HG03342 (cell line): ENCODE data around the gene SOCS6.
"Not testable (repeated sequence)": the region's sequence is repeated elsewhere in the genome, so short reads cannot be mapped to it uniquely, and the experiment has no call there.

ENCODE experiments used
- ATAC-seq: cut with Tn5 transposase; IDR thresholded peaks from one replicate; pipeline ENCODE4 v1.9.1; 2021; ENCODE audit warnings: mild to moderate bottlenecking, moderate library complexity; ENCODE audit not compliant: unreplicated experiment

SOCS6 gene, protein sequence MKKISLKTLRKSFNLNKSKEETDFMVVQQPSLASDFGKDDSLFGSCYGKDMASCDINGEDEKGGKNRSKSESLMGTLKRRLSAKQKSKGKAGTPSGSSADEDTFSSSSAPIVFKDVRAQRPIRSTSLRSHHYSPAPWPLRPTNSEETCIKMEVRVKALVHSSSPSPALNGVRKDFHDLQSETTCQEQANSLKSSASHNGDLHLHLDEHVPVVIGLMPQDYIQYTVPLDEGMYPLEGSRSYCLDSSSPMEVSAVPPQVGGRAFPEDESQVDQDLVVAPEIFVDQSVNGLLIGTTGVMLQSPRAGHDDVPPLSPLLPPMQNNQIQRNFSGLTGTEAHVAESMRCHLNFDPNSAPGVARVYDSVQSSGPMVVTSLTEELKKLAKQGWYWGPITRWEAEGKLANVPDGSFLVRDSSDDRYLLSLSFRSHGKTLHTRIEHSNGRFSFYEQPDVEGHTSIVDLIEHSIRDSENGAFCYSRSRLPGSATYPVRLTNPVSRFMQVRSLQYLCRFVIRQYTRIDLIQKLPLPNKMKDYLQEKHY

DNA sequence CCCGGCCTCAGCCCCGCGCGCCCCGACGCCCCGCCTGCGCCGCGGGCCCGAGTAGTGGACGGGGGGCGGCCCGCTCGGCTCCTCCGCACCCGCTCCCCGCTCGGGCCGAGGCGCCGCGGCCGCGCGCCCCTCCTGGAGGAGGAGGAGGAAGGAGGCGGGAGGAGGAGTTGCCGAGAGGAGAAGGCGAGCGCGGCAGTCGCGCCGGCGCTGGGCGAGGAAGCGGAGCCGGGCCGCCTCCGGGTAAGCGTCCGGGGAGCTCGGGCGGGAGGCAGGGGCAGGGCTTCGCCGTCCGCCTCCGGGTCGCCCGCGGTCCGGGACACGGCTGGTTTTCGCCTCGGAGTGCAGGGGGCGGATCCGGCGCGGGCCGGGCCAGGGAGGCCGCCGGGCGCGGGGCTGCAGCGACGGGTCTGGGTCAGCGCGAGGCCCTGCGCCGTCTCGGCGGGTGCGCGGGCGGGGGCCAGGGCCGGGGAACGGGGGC is at the start of gene SOCS6:
Gene SOCS6, plus strand, starts transcription at position 195 of the 478 bp plus-strand sequence. CDS start 35,624 bp downstream, outside the sequence.
- ATAC-seq: peak; percentile 65

DNA sequence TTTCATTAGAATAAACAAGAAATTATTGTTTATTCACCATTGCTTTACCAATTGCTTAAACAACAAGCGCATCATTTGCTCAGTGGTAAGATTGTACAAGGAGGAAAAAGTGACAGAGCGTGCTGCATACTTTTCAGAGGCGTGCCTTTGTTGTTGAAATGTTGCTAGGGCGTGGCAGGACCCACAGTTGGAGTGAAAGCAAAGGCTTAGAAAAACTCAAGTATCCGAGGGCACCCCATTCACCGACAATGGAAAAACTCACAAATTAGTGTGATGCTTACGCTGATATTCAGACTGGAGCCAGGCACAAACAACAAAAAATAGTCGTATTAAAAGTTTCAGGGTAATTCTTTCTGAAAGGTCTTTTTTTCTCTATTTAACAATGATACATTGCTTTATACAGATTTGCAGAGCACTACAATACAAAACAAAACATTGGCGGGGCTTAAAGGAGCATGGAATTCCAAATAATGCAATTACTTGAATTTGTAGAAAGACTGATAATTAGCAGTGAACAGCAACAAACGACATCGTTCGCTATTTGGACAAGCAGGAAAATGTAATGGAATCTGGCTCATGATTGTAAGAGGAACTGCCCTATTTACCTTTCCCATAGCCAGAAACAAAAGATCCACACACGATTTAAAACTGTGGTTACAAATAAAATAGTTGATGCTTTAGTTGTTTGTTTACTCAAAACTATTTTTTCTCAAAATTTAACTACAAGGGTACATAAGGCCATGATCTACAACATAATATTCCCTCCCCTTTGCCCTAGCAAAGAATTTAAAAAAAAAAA is 45.5 kb upstream of the SOCS6 start:
- ATAC-seq: no peak

DNA sequence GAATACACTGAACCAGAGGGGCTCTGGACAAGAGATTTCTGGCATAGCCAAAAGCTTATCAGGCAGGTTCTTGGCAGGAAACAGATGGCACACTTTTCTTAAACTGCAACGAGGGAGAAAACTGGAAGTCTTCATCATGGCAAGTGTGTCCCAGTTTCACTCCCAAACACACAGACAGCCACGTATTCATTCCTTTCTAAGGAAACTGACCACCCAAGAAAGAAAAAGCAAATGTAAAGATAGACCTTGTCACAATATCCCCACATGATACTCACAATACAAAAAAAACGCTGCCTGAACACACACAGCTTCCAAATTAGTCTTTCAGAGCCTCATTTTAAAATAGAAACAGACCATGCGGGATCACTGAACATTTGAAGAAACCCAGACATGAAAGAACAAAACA is 42.8 kb upstream of the SOCS6 start:
- ATAC-seq: no peak

DNA sequence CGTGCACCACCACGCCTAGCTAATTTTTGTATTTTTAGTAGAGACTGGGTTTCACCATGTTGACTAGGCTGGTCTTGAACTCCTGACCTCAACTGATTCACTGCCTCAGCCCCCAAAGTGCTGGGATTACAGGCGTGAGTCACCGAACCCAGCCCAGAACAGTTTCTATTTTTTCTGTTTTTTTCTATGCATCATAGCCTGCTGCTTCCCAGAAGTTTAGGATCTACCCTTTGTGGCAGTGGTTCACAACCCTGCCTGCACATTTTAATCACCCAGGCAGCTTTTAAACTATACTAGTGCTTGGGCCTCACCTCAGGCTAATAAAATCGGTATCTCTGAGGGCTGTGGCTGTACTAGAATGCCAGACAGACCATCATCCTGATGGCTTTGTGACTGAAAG is 39.7 kb upstream of the SOCS6 start:
- ATAC-seq: no peak

DNA sequence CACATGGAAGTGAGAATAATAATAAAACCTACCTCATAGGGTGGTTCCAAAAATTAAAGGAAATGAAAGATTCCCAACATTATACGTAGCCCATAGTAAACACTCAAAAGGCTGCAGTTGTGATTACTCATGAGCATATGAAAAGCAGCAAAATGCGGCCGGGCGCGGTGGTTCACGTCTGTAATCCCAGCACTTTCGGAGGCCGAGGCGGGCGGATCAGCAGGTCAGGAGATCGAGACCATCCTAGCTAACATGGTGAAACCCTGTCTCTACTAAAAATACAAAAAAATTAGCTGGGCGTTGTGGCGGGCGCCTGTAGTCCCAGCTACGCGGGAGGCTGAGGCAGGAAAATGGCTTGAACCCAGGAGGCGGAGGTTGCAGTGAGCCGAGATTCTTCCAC is 39.0 kb upstream of the SOCS6 start:
- ATAC-seq: not testable (repeated sequence)

DNA sequence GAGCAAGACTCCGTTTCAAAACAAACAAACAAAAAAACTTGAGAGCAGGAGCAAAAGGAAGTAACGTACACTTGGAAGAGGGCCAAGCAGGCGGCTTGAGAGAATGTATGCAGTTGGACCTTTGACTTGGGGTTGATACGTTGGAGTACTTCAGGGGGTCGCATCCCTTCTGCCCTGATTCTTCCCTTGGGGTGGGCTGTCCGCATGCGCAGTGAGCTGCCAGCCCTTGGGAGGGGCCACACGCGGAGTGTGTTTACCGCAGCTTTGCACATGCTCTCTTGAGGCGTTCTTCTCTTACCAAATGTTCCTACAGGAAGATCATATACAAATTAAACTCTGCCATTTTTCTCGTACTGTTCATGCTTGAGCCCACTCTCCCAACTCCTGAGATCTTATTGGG is 38.1 kb upstream of the SOCS6 start:
- ATAC-seq: no peak

DNA sequence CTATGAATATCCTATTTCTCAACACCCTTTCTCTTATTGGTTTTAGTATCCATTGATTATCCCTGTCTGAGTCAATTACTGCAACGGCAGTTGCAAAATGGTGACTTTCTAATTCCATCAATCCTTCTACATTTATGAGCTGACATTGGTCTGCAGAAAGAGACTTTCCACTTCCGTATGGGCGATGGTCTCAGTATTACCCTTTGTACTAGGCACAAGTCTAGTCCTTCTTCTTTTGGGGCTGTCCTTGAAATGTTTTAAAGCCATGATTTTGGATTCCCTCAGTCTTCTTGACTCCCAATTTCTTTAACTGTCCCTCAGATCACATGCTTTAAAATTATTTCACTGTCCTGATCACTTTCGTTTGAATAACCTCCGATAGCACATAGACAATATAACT is 32.7 kb upstream of the SOCS6 start:
- no peak for ATAC-seq

DNA sequence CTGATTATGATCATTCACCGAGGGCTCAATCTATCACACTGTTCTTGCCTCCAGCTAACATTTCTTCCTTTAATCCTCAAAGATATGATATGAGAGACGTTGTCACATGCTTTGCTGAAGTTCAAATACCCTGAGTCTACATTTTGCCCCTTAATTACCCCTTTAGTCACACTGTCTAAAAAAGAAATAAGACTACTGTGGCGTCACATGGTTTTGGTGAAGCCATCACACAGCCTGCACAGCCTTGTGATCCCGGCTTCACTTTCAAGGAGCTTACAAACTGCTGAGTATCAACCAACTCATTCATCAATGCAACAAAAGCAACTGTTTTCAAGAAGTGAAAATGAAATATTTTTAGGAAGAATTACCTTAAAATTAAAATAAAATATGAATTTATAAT is 31.9 kb upstream of the SOCS6 start:
- ATAC-seq: no peak

DNA sequence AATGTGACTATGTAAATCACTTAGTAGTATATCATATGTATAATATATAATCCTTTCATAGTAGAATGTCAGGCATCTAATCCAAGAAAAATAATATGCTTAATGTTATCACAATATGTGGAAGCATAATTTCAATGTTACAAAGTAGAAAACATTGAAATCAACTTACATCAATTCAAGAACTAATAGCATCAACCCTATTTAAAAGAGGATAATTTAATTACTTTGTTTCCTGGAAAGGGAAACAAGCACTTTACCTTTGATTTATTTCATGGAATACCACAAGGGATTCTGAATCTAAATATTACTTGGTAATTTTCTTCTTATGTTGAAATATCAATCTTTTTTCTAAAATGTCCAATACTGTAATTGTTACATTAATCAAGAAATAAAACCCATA is 30.6 kb upstream of the SOCS6 start:
- no peak for ATAC-seq

DNA sequence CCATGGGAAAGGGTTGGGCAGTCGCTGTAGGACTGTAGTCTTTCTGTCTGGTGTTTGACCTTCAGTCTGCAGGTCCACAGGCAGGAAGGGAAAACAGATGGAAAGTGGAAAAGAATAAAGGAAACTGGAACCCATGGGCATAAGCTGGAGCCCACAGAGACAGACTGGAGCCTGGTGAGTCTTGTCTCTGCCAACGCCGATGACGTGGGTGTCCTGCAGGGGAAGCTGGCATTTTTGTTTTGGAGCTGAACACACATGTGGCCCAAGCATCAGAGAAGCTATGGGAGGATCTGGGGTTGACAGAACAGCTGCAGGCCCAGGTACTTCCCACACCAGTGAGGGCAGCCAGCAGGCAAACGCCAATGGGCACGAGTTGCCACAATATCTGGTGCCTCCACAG is 28.2 kb upstream of the SOCS6 start:
- ATAC-seq: no peak

DNA sequence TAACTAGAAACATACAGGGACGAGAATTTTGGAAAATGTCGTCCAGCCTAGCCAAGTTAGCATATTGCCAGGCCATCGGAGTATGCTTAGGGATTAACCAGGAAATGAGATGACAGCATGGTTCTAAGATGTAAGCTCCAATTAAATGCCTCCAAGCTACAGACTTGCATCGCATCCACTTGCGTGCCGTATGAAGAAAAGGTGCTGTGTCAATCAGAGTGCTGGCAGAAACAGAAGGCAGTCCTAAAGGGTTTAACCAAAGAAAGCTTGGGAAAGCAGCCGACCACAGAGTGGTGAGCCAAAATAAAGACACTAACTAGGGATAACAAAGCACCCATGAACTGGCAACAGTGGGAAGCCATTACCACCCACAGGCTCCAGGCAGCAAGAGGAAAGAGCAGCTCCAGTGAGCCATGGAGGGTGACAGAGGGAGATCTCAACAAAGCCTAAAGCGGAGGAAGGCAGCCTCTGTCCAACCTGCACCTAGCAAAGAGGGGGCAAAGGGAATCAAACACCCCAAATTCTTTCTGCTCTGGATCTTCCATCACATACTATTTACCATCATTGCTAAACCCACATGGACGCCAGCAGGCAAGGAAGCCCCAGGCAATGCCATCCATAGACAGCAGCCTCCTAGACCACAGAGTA is 27.6 kb upstream of the SOCS6 start:
- ATAC-seq: no peak

DNA sequence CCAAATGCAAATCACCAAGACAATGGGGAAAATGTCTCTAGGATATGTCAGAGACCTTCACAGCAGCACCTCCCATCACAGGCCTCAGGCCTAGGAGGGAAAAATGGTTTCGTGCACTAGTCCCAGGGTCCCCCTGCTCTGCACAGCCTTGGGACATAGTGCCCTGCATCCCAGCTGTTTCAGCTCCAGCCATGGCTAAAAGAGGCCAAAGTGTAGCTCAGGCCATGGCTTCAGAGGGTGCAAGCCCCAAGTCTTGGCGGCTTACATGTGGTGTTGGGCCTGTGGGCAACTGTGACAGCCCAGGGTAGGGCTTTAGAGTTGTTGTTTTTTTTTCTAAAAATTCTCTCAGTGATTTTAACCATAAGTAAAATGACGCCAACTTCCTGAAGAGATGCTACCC is 25.5 kb upstream of the SOCS6 start:
- ATAC-seq: no peak

DNA sequence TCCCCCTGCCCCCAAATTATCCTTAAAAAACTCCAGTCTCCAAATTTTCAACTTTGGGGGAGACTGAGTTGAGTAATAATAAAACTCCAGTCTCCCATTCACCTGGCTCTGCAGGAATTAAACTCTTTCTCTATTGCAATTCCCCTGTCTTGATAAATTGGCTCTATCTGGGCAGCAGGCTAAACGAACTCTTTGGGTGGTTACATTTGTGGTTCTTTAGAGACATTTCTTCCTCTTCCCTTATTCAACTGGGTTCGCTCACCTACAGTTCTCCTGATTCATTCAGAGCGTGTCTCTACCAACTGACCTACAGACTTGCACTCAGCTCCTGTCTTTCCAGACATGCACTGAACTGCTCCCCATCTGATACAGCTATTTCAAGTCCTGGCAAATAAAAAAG is 17.1 kb upstream of the SOCS6 start:
- no peak for ATAC-seq

DNA sequence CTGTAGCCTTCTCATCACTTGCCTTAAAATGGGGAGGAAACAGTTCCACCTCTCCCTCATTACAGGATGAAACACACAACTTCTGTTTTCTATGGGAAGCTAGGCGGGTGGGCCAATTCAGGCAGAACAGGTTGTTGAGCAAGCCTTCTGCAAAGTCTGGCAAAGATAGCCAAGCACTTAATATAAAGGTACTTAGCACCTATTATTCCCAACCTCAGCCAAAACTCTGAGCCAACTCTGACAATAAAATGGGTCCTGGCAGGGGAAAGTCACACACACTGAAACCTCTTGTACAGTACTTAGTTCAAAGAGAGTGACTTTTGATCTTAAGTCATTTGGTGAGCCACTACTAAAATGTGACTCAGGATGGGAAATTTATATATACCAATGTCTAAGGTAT is 15.8 kb upstream of the SOCS6 start:
- no peak for ATAC-seq

DNA sequence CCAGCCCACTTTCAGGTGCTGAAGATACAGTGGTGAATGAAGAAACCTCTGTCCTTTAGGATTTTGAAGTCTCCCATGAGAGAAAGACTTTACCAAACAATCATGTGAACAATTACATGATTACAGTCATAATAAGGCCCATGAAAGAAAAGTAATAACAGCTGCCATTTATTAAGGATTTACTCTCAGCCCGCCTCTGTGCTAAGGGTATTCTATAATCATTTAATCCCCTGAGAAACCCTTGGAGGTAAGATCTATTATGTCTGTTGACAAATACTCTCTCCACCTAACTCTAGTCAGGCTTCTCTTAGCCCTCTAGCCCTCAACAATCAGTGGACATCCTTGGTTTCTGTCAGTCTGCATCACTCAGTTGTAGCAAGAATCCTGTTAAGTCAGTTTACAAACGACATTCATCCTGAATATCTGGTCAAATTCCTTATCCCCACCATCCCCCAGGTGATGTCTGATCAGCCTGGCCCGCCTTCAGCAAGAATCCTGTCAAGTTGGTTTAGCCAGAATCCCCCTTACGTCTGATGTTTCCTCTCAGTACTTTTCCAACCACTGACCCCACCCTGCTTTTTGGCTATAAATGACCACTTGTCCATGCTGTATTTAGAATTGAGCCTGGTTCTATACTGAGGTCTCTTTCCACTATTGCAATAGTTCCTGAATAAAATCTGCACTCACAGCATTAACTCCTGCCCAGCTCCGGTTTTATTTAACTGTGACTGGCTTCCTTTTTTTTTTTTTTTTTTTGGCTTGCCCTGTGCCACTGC is 12.2 kb upstream of the SOCS6 start:
- no peak for ATAC-seq

DNA sequence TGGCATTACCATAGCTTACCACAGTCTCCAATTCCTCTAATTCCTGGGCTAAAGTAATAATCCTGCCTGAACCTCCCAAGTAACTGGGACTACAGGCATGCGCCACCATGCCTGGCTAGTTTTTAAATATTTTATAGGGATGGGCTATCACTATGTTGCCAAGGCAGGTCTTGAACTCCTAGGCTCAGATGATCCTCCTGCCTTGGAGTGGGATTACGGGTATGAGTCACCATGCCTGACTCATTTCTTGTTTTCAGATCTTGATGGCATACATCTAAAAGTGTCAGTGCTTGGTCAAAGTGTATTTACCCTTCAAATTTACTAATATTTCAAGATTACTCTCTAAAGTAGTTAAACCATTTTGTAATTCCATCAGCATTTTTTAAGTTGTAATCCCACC is 9.4 kb upstream of the SOCS6 start:
- no peak for ATAC-seq

DNA sequence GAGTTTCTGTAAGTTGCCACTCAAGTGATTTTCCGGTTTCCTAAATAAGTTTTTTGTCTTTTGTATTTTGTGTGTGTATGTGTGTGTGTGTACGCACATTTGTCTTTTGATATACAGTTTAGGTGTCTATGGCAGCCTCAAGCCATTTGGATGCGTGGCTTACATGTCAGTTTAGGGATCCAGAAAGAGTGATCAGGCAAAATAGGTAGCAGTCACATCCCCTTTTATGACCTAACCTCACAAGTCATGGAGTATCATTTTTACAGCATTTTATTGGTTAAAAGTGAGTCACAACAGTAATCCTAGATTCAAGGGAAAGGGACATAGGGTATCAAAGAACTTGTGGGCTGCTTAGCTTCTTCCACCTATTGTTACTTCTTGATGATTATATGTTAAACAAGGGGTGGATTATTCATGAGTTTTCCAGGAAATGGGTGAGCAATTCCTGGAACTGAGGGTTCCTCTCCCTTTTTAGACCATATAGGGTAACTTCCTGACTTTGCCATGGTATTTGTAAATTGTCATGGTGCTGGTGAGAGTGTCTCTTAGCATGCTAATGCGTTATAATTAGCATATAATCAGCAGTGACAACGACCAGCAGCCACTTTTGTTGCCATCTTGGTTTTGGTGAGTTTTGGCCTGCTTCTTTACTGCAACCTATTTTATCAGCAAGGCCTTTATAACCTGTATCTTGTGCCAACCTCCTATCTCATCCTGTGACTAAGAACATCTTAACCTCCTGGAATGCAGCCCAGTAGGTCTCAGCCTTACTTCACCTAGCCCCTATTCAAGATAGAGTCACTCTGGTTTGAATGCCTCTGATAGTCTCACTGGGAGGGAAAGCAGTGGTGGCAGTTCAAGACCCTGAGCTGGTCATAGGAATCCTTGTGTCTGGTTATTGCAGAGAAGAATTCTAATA is 8.6 kb upstream of the SOCS6 start:
- no peak for ATAC-seq

DNA sequence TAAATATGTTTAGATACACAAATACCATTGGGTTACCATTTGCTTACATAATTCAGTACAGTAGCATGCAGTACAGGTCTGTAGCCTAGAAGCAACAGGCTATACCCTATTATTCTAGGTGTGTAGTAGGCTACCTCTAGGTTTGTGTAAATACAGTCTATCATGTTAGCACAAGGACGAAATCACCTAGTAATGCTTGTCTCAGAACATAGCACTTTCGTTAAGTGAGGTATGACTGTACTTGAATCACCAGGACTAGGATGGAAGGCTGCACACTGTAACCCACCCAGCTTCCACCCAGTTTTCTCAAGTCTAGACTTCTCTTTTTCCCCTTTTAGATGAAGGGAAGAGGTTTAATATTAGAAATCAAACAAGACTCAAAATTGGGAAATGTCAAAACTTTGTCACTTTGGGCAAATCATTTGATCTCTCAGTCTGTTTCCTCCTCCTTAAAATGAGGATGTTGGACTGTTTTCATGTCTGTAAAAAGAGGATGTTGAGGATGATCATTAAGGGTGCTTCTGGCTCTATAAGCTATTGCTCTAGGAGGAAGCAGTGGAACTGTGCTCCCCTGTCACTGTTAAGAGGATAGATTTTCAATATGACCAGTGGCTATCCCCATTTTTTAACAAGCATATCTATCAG is 3.7 kb upstream of the SOCS6 start:
- ATAC-seq: no peak

DNA sequence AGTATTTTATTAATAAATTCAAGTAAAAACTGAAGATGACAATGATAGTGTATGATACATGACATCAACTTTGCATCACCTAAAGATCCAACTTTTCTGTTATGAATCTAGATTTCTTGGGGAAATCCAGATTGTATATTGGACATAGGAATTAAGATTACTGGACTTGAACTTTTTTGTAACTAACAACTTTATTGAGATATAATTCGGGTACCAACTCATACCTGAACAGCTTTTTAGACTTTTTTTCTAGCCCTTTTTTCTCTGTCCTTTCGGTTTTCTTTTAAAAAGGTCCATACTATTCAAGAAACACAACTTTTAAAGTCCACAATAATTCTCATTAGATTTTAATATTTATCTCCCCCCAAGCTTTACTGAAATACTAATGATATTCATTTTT is 1.1 kb upstream of the SOCS6 start:
- no peak for ATAC-seq
